ENCODE results near the gene GFRA4.

DNA sequence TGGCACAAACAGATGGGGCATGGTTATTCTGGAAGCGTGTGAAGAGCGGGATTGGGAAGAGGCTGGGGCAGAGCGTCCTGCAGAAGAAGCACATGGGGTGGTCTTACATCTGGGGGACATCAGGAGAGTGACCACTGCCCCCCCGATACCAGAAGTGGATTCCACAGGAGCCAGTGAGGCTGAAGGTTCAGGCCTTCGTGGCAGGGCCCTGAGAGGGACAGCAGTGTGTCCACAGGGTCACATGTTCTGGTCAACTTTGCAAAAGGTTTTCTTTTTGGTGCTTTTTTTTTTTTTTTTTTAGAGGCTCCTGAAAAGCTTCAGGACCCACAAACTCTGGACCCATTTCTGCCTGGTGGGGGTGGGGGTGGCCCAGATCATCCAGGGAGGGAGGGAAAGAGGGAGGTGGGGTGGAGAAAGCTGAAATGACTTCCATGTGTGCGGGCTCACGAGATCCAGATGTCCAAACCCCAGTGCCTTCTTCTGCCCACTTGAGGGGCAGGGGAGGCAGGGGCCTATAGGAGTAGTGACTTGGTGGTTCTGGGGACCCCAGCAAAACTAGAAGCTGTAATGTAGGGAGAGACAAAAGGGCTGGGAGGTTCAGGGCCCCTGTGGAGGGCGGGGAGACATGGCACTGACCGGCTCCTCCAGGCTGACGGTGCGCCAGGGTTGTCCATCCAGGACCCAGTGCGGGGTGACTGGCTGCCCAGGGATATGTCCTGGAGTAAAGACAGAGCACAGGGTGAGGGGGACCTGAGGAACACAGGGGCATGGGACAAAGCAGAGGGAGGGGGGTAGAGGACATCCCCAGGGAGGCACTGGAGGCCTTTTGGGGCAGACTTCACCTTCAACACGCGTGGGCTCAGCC is 15.9 kb upstream of the GFRA4 start:
- TF ChIP-seq, protein P1, sequence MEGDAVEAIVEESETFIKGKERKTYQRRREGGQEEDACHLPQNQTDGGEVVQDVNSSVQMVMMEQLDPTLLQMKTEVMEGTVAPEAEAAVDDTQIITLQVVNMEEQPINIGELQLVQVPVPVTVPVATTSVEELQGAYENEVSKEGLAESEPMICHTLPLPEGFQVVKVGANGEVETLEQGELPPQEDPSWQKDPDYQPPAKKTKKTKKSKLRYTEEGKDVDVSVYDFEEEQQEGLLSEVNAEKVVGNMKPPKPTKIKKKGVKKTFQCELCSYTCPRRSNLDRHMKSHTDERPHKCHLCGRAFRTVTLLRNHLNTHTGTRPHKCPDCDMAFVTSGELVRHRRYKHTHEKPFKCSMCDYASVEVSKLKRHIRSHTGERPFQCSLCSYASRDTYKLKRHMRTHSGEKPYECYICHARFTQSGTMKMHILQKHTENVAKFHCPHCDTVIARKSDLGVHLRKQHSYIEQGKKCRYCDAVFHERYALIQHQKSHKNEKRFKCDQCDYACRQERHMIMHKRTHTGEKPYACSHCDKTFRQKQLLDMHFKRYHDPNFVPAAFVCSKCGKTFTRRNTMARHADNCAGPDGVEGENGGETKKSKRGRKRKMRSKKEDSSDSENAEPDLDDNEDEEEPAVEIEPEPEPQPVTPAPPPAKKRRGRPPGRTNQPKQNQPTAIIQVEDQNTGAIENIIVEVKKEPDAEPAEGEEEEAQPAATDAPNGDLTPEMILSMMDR (IDR thresholded peaks at IDR 0.05): no peak
- TF ChIP-seq EP300 (IDR thresholded peaks at IDR 0.05): no peak

Data from ovary (tissue), 3 donors.